Left renal pelvis (tissue), 4 donors: ENCODE data around the gene CRB2. TPM values are rescaled to one million over a fixed set of nuclear protein-coding genes. Genes with fewer than 3 reads are reported as not detected.
A peak's percentile ranks its signal among the peaks of the same experiment; 100 is the strongest.

Source experiments
- DNase-seq, 4 donors: peaks; one replicate each; pipeline ENCODE4 v3.0.0-alpha.2; 2013; ENCODE audit warnings: low read depth in 4 of 4, low spot score in 3 of 4
- polyA plus RNA-seq, 4 donors: library from polyadenylated mRNA; unstranded; fragments of 120-200 nt; gene quantifications; one replicate each; pipeline ENCODE4 v1.2.1, GENCODE V29; 2013; ENCODE audit not compliant: insufficient read length in 4 of 4

Gene CRB2
- polyA plus RNA-seq, 4 donors = 0.90 to 30.2 (median 20.5) TPM

GRCh38 chr9:123361731-123362510, 5.9 kb downstream of the CRB2 start:
- DNase-seq = no peak

GRCh38 chr9:123362856-123363255, 6.9 kb downstream of the CRB2 start:
- no peak for DNase-seq

GRCh38 chr9:123364241-123364824, 8.3 kb downstream of the CRB2 start:
- no peak for DNase-seq

- DNase-seq = no peak
Observed at GRCh38 chr9:123365287-123365880, 9.4 kb downstream of the CRB2 start.

GRCh38 chr9:123365881-123366528, 10.0 kb downstream of the CRB2 start:
- no peak for DNase-seq

GRCh38 chr9:123368023-123368422, 12.0 kb downstream of the CRB2 start:
- no peak for DNase-seq

GRCh38 chr9:123368536-123369153, 12.6 kb downstream of the CRB2 start:
- DNase-seq = no peak

GRCh38 chr9:123369296-123369695, 13.3 kb downstream of the CRB2 start:
- DNase-seq = no peak

GRCh38 chr9:123370108-123370507, 14.1 kb downstream of the CRB2 start:
- no peak for DNase-seq

GRCh38 chr9:123370526-123371227, 14.7 kb downstream of the CRB2 start:
- DNase-seq = no peak

GRCh38 chr9:123371228-123371584, 15.2 kb downstream of the CRB2 start:
- no peak for DNase-seq

- no peak for DNase-seq
Observed at GRCh38 chr9:123371805-123372590, 16.0 kb downstream of the CRB2 start.

GRCh38 chr9:123372766-123373446, 16.9 kb downstream of the CRB2 start:
- DNase-seq = no peak

GRCh38 chr9:123373447-123373923, 17.5 kb downstream of the CRB2 start:
- DNase-seq = no peak

GRCh38 chr9:123373946-123374345, 17.9 kb downstream of the CRB2 start:
- no peak for DNase-seq

GRCh38 chr9:123375469-123376132, 19.6 kb downstream of the CRB2 start:
- DNase-seq = peak in 1 of 4 donors; percentile 67

- no peak for DNase-seq
Observed at GRCh38 chr9:123376218-123377071, 20.4 kb downstream of the CRB2 start.
